Occipital lobe (tissue), 2 donors: Measurements from ENCODE around the gene LRIG1. TPM values are rescaled to one million over a fixed set of nuclear protein-coding genes. Genes with fewer than 3 reads are reported as not detected.

Experiments used
- DNase-seq: peaks from one replicate; lab custom pipeline; 2025; lab: John Stamatoyannopoulos, UW
- total RNA-seq: library from RNA; depleted of rRNA; stranded (reverse); fragments of >200 nt; gene quantifications from one replicate; pipeline ENCODE4 v1.2.3, GENCODE V29; 2014

The LRIG1 gene
- total RNA-seq, 1 donor from 2014 or later = 72.7 TPM

DNA sequence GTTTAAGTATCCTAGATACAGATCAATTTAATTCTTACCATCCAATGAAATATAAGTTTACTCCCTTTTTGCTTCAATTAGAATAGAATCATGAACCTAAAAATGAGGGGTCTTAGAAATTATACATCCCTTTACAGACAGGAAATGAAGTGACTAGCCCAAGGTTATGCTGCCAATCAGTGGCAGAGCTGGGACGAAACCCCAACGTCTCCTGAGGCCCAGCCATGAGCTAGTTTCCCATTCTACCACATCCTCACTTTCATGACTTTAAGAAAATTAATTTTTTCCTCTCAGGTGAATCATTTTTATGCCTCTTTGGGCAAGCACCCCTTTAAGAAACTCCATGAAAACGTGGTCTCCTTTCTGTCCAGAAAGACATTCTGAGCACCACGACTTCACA, 11.2 kb downstream of the LRIG1 start:
- no peak for DNase-seq

DNA sequence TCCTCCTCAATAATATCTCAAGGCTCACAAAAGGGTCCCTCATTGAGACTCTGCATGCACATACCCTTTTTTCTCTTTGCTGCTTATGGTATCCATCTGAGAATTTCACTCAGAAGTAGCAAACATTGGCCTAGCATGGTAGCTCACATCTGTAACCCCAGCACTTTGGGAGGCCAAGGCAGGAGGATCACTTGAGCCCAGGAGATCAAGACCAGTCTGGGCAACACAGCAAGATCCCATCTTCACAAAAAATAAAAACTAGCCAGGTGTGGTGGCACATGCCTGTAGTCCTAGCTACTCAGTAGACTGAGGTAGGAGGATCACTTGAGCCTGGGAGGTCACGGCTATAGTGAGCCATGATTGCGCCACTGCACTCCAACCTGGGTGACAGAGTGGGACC, 11.7 kb downstream of the LRIG1 start:
- DNase-seq = no peak

DNA sequence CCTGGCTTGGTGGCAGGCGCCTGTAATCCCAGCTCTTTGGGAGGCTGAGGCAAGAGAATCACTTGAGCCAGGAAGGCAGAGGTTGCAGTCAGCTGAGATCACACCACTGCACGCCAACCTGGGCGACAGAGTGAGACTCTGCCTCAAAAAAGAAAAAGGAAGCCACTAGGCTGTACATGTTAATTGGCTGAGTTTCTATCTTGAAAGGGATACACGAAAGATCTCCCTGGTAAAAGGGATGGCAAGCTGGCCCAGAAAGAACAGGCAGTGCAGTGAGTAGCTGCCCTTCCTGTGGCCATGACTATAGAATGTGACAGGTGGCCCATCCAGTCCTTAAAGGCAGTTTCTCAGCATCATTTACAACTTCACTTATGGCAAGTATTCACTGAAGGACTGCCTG, 12.3 kb downstream of the LRIG1 start:
- DNase-seq = no peak

DNA sequence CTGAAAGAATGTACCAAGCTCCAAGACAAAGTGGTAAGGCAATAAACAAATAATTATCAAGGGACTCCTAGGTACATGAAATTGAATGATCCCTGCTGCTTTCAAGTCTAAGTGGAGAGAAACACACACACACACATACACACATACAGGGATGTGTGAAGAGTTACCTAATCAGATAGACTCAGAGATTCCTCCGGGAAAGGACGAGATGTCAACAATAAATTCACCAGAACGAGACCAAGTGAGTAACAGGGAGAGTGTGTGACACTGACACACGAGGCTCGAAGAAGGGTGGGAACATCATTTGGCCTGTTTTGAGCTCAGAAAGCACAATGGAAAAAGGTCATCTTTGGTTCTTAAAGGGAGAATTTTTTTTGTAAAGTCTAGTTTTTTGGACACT, 13.4 kb downstream of the LRIG1 start:
- no peak for DNase-seq

DNA sequence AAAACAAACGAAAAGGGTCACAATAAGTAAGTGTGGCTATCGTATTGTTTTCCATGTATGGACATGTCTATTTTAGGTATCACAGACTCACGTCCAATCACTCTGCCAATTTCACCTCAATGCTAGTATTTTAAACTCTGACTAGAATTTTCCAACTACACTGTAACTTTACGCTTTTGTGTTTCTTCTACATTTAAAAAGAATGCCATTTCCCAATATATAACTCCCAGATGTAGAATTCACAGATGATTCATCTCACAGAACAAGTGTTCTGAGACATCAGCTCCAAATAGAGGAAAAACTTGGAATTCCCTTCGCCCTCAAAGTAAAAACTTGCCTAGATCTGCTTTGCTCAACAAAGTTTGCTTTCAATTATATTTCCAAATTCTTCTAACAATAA, 14.2 kb downstream of the LRIG1 start:
- DNase-seq = no peak

DNA sequence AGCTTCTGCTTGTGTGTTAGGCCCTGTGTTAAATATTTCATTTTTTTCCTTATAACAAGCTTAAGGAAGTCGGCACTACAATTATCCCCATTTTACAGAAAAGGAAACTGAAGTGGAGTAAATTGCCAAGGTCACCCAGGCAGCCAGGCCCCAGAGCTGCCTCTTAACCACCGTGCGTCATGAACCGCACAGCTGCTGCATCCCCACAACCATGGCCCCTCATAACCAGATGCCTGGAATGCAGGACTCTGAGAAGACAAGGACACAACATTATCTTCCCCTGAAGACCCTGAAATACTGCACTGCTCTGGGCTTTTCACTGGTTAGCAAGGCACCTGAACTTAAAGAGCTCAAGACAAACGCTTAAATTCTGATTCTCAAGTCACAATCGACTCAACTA, 14.6 kb downstream of the LRIG1 start:
- DNase-seq = no peak

- DNase-seq = peak; percentile 40
Measured at GRCh38 chr3:66485291-66485968, 15.4 kb downstream of the LRIG1 start.

DNA sequence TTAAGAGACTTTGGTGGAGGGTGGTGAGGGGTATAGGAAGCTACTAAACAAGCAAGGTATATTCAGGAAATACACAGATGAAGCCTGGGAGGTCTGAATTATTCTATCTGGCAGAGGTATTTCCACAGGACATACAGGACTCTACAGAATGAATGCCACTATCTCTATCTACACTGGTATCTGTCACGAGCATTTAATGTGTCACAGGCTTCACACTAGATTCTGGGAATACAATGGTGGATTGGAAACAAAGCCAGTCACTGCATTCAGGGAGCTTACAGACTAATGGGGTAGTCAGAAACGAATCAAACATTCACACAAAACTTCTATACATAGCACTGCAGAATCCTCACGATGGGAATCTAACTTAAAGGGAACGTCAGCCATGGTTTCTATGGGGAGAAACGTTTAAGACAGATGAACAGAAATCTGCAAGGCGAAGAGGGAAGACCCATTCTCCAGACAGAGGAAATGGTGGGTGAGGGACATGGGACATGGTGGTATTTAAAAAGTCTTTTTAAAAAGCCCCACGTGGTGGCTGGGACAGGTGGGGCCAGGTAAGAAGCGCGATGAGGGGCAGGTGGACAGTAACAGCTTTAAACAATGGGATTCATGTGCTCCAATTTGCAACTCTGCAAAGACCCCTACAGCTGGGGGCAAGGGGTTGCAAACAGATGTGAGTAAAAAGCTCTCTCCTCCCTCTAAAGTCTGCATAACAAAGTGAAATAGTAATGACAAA, 16.5 kb downstream of the LRIG1 start:
- no peak for DNase-seq

DNA sequence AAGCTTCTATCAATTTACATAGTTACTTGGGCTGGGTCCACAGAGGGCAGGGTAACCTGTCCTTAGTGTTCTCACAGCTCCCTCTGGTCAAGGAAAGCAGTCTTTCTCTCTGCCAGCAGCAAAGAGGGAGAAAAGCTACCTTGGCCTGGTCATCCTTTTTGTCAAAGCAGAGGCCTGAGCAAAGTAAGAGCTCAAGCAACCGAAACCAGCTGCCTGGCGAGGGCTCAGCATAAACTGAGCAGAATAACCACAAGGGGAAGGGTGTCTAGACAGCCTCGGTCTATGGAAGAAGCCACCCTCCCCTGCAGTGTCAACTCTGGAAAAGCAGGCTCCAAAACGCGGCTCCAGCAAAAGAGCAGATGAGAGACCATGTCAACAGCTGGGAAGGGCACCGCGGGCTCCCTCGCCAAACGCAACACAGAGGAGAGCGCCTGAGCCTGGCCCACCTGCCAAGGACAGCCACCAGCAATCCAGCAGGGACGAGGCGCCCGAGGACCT, 17.4 kb downstream of the LRIG1 start:
- DNase-seq = no peak

GRCh38 chr3:66483006-66483405, 17.8 kb downstream of the LRIG1 start:
- DNase-seq = peak; percentile 85

DNA sequence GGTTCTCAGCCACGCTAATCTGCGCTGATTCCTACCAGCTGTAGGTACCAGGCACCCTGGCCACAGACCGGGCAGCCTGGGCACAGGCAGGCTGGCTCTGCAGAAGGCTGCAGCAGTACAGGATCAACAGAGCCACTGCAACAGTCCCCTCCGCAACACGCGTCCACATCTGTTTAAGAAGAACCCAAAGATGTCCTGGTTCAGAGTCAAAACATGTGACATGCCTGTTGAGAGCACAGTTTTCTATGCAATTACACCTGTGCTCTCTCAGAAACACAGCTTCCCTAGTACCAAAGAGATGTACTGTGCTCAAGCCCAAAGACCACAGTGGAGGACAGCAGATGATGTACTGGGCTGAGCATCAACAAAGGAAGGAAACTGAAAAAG, 18.8 kb downstream of the LRIG1 start:
- no peak for DNase-seq

DNA sequence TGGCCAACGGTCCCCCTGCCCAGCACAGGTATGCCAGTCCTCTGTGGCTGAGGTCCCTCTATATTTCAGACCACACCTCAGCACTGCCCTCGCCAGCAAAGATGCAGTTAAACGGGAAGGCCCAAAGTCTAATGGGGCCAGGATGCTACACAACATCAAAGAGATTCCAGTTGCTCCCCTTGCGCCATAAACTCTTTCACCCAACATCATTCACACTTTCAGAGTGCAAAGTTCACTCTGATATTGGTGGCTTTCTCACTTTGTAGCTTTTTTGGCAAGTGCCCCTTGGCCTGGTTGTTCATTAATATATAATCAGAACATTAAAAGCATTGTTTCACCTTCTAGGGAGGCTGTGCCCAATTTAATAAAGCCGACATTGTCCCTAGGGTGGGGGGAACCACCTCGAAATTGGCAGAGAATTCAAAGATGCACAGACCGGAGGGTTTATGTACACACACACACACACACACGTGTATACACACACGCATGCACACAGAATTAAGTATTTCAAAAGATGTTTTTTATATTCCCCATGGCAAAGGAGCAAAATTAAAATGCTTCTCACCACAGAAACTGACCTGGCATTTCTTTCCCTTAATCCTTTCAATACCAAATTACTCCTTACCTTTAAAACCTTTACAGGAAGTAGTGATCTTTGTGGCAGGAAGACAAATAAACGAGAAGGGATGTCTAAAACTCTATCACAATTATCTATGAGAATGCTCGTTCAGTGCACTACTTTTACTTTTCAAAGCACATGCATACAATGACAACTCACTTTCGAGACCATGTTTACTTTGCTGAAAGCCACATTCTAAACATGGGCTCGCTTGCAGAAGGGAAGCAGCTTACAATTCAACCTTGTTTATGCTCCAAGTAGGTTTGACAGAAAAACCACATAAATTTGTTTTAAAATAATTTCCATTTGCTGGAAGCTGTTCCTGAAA, 19.5 kb downstream of the LRIG1 start:
- DNase-seq = no peak

DNA sequence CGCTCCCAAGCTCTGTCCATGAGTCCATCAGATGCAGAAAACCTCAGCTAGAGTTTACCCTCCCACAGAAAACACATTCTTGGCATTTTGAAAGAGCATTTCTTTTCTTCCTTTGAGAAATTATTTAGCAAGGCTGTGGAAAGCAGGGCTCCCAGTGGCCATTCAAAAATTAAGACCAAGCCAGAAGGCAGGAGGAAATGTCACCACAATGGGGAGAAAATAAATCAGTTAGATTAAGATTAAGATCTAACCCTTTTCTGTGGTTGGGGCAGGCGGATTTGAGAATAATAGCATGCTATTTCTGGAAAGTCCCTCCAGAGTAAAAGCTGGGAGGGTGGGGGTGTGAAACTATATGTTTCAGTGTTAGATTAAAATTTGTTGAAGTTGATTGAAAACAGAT, 20.2 kb downstream of the LRIG1 start:
- DNase-seq = no peak

GRCh38 chr3:66479532-66479947, 21.3 kb downstream of the LRIG1 start:
- no peak for DNase-seq

DNA sequence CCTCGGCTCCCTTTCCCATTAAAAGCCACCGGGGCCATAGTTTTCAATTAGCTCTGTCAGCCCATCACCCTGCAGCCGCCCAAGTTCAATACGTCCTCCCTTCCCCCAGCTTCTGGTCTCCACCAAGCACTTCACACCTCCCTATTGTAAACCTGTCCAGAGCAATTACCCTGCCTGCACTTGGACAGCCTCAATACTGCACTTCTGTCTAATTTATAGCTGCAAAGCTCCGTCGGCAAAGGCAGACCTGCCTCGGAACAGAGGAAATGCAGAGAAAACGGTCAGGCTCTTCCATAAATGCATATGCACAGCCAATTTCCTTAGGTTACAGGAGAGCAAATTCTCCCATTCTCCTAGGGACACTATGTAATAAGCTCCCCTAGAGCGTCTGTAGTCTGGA, 21.9 kb downstream of the LRIG1 start:
- no peak for DNase-seq

GRCh38 chr3:66477856-66478255, 23.0 kb downstream of the LRIG1 start:
- DNase-seq = no peak

DNA sequence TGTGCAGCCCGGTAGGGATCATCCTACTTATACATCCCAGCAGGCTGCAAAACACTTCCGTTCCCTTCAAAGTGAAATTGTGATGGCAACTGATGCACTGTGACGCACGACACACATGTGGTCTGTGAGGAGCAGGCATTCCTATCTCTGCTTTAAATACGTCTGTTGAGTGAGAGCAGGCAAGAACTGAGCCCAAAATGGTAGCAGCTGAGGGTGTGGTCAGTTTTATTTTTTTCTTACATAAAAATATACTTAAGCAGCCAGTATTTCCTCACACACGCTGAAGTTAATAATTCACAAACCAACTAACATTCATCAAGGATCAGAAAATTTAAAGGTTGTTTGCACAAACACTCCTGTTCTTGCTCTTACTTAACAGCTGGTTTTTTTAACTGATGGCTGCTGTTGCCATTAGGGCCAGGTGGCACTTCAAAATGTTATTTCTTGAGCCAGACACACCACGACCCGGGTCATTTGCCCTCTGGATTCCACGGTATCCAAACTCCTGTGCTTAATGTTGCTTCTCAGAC, 23.9 kb downstream of the LRIG1 start:
- no peak for DNase-seq

GRCh38 chr3:66475386-66476020, 25.3 kb downstream of the LRIG1 start:
- no peak for DNase-seq

GRCh38 chr3:66473692-66474091, 27.1 kb downstream of the LRIG1 start:
- DNase-seq = no peak

DNA sequence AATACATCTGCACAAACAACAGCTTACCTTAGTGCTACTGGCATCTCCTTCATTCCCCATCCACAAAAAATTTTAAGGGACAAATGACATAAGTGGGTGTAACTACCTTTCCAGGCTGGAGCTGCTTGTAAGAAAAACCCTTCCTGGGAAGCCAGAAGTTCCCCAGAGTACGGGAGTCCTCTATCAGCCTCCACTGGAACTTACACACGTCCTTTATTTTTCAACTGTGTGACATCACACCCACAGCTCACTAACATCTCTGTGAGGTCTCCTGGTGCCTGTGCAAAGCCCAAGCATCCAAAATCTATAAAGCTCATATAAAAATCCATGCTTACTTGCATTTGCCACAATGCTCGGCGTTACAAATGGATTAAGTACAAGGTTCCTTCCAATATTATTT, 27.6 kb downstream of the LRIG1 start:
- no peak for DNase-seq
